Measurements from ENCODE around the gene C16orf96. TPM values are rescaled to one million over a fixed set of nuclear protein-coding genes. Genes with fewer than 3 reads are reported as not detected.
A peak's percentile ranks its signal among the peaks of the same experiment; 100 is the strongest.

C16orf96 gene
- total RNA-seq, 1 donor from 2014 or later: 0.54 TPM

GRCh38 chr16:4639899-4640509, 83.9 kb downstream of the C16orf96 start:
- DNase-seq (ENCODE audit: low spot score): no peak
- H3K4me3 Mint-ChIP-seq (ENCODE audit: unreplicated experiment): no peak overlapping the region
- no peak for TF ChIP-seq CTCF (IDR thresholded peaks at IDR 0.05; ENCODE audit: unreplicated experiment)
- H3K36me3 Mint-ChIP-seq (ENCODE audit: low read depth, unreplicated experiment): no peaks in the 10 kb centered on the region
- H3K27me3 Mint-ChIP-seq (ENCODE audit: unreplicated experiment): peaks cover 3% of the 10 kb centered on the region
- peak overlapping the region; percentile 13 for H3K27ac Mint-ChIP-seq (ENCODE audit: unreplicated experiment)
- H3K9me3 Mint-ChIP-seq (ENCODE audit: unreplicated experiment): no peaks in the 10 kb centered on the region
- peaks cover 9% of the 10 kb centered on the region for H3K4me1 Mint-ChIP-seq (ENCODE audit: unreplicated experiment)

GRCh38 chr16:4640572-4641305, 84.6 kb downstream of the C16orf96 start:
- Mint-ChIP-seq H3K36me3 (ENCODE audit: low read depth, unreplicated experiment) (peaks cover 6% of the 10 kb centered on the region), H3K27ac (ENCODE audit: unreplicated experiment) (no peak overlapping the region), H3K4me1 (ENCODE audit: unreplicated experiment) (peaks cover 9% of the 10 kb centered on the region), H3K27me3 (ENCODE audit: unreplicated experiment) (peaks cover 3% of the 10 kb centered on the region), H3K9me3 (ENCODE audit: unreplicated experiment) (no peaks in the 10 kb centered on the region), H3K4me3 (ENCODE audit: unreplicated experiment) (no peak overlapping the region)
- no peak for DNase-seq (ENCODE audit: low spot score)
- TF ChIP-seq CTCF (IDR thresholded peaks at IDR 0.05; ENCODE audit: unreplicated experiment): no peak

- Mint-ChIP-seq H3K27ac (ENCODE audit: unreplicated experiment) (no peak overlapping the region), H3K9me3 (ENCODE audit: unreplicated experiment) (no peaks in the 10 kb centered on the region), H3K4me3 (ENCODE audit: unreplicated experiment) (no peak overlapping the region), H3K27me3 (ENCODE audit: unreplicated experiment) (peaks cover 3% of the 10 kb centered on the region), H3K36me3 (ENCODE audit: low read depth, unreplicated experiment) (peaks cover 7% of the 10 kb centered on the region), H3K4me1 (ENCODE audit: unreplicated experiment) (peaks cover 7% of the 10 kb centered on the region)
- DNase-seq (ENCODE audit: low spot score): no peak
- no peak for TF ChIP-seq CTCF (IDR thresholded peaks at IDR 0.05; ENCODE audit: unreplicated experiment)
Observed at GRCh38 chr16:4641306-4641687, 85.2 kb downstream of the C16orf96 start.

GRCh38 chr16:4641895-4642294, 85.8 kb downstream of the C16orf96 start:
- Mint-ChIP-seq H3K4me3 (ENCODE audit: unreplicated experiment) (no peak overlapping the region), H3K36me3 (ENCODE audit: low read depth, unreplicated experiment) (peaks cover 7% of the 10 kb centered on the region), H3K9me3 (ENCODE audit: unreplicated experiment) (no peaks in the 10 kb centered on the region), H3K4me1 (ENCODE audit: unreplicated experiment) (peaks cover 3% of the 10 kb centered on the region), H3K27ac (ENCODE audit: unreplicated experiment) (no peak overlapping the region), H3K27me3 (ENCODE audit: unreplicated experiment) (peaks cover 3% of the 10 kb centered on the region)
- DNase-seq (ENCODE audit: low spot score): no peak
- TF ChIP-seq CTCF (IDR thresholded peaks at IDR 0.05; ENCODE audit: unreplicated experiment): no peak

Data from endothelial cell (in vitro differentiated cells).